Activated CD8-positive, alpha-beta memory T cell treated with anti-CD3 and anti-CD28 coated beads, Interleukin-2, amount 50 U/mL, for 4 hours (primary cell): ENCODE results near the gene MMRN1.

Experiments
- DNase-seq: peaks from one replicate; pipeline ENCODE4 v3.0.0-alpha.2; 2020

The MMRN1 gene

GRCh38 chr4:89894649-89895550 lies at the start of gene MMRN1:
TSS of gene MMRN1 (plus strand) at chr4:89894854. CDS start at chr4:89894972, 118 bp downstream.
- DNase-seq: no peak

GRCh38 chr4:89847571-89848325 lies 46.9 kb upstream of the MMRN1 start:
- DNase-seq: no peak

- no peak for DNase-seq
Observed at GRCh38 chr4:89855236-89855635, 39.4 kb upstream of the MMRN1 start.

GRCh38 chr4:89860971-89861370 lies 33.7 kb upstream of the MMRN1 start:
- no peak for DNase-seq

- DNase-seq: no peak
Observed at GRCh38 chr4:89863533-89863932, 31.1 kb upstream of the MMRN1 start.

GRCh38 chr4:89868276-89868675 lies 26.4 kb upstream of the MMRN1 start:
- DNase-seq: no peak

- no peak for DNase-seq
Observed at GRCh38 chr4:89868999-89869589, 25.6 kb upstream of the MMRN1 start.

GRCh38 chr4:89871211-89871610 lies 23.4 kb upstream of the MMRN1 start:
- DNase-seq: no peak

- no peak for DNase-seq
Observed at GRCh38 chr4:89876548-89876947, 18.1 kb upstream of the MMRN1 start.

- DNase-seq: no peak
Observed at GRCh38 chr4:89878611-89879010, 16.0 kb upstream of the MMRN1 start.

- DNase-seq: no peak
Observed at GRCh38 chr4:89879215-89879614, 15.4 kb upstream of the MMRN1 start.

- no peak for DNase-seq
Observed at GRCh38 chr4:89889289-89889688, 5.4 kb upstream of the MMRN1 start.

- no peak for DNase-seq
Observed at GRCh38 chr4:89897867-89898266, 3.2 kb downstream of the MMRN1 start.

- no peak for DNase-seq
Observed at GRCh38 chr4:89898304-89898716, 3.7 kb downstream of the MMRN1 start.

GRCh38 chr4:89899152-89899551 lies 4.5 kb downstream of the MMRN1 start:
- no peak for DNase-seq

- no peak for DNase-seq
Observed at GRCh38 chr4:89899854-89900253, 5.2 kb downstream of the MMRN1 start.

GRCh38 chr4:89901808-89902431 lies 7.3 kb downstream of the MMRN1 start:
- peak; percentile 44 for DNase-seq

GRCh38 chr4:89904524-89904923 lies 9.9 kb downstream of the MMRN1 start:
- no peak for DNase-seq

- DNase-seq: no peak
Observed at GRCh38 chr4:89906316-89906715, 11.7 kb downstream of the MMRN1 start.

- no peak for DNase-seq
Observed at GRCh38 chr4:89906777-89907521, 12.3 kb downstream of the MMRN1 start.

GRCh38 chr4:89909889-89910288 lies 15.2 kb downstream of the MMRN1 start:
- DNase-seq: no peak

- DNase-seq: no peak
Observed at GRCh38 chr4:89913623-89914022, 19.0 kb downstream of the MMRN1 start.
